ENCODE results near the gene TBC1D20.
"Not testable (repeated sequence)": the region's sequence is repeated elsewhere in the genome, so short reads cannot be mapped to it uniquely, and the experiment has no call there.

TBC1D20 gene

DNA sequence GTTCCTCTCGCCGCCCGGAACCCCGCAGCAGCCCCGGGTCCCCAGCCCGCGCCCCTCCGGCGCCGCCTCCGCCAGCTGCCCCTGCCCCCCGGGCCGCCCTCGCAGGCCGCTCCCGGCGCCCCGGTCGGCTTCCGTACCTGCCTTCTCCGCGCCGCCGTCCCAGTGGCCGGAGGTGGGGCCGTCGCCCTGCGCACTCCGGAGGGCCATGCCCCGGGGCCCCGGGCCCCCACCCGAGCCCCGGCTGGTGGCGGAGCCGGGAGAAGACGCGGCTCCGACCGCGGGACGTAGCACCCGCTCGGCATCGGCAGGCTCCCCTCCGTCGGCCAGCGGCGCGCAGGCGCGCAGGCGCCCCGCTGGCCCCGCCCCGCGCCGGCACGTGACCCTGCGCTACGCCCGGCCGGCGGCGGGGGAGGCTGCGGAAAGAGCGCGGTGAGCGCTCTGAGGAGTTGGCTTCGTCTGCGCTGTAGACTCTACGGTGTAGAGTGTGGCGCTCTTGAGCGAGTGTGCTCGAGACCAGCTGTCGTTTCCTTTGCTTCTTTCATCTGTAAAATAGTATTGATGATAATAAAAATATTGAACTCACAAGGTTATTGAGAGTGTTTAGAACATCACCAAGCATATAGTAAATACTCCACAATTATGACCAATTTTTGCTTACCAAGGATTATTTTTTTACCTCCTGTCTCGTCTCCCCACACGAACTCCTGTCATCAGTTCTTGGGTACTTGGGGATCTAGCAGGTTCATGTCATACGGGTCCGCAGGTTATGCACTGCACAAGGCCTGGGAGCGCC, at the start of gene TBC1D20:
Gene TBC1D20 (minus strand): TSS at position 335 of the 793 bp plus-strand sequence. CDS start 128 bp downstream, at position 207.
- H3K4me1 Mint-ChIP-seq = peaks cover 47% of the 10 kb centered on the region

GRCh38 chr20:510328-511057, 48.2 kb upstream of the TBC1D20 start:
- not testable (repeated sequence) for H3K27ac Mint-ChIP-seq, H3K27me3 Mint-ChIP-seq, H3K9me3 Mint-ChIP-seq, DNase-seq, ATAC-seq, H3K4me3 Mint-ChIP-seq
- Mint-ChIP-seq H3K4me1 (peaks cover 28% of the 10 kb centered on the region), H3K36me3 (ENCODE audit: low read depth) (peaks cover 32% of the 10 kb centered on the region)

More for the DNA sequence above, at the start of gene TBC1D20:
- H3K27me3 Mint-ChIP-seq = no peaks in the 10 kb centered on the region
- peak within 1 kb of the TSS; percentile 96 for H3K4me3 Mint-ChIP-seq
- peak within 1 kb of the TSS; percentile 94 for H3K27ac Mint-ChIP-seq
- H3K36me3 Mint-ChIP-seq (ENCODE audit: low read depth) = peaks cover 4% of the 10 kb centered on the region
- H3K9me3 Mint-ChIP-seq = peaks cover 3% of the 10 kb centered on the region
- ATAC-seq (peak; percentile 97), DNase-seq (peak; percentile 85)

- not testable (repeated sequence) for H3K9me3 Mint-ChIP-seq, H3K27ac Mint-ChIP-seq, H3K27me3 Mint-ChIP-seq, ATAC-seq, DNase-seq, H3K4me3 Mint-ChIP-seq
- H3K4me1 Mint-ChIP-seq = peaks cover 16% of the 10 kb centered on the region
- peaks cover 30% of the 10 kb centered on the region for H3K36me3 Mint-ChIP-seq (ENCODE audit: low read depth)
Measured at GRCh38 chr20:508364-508787, 46.0 kb upstream of the TBC1D20 start.

- ATAC-seq (no peak), DNase-seq (no peak)
- H3K27ac Mint-ChIP-seq = no peak overlapping the region
- H3K27me3 Mint-ChIP-seq = no peaks in the 10 kb centered on the region
- no peak overlapping the region for H3K4me3 Mint-ChIP-seq
- peaks cover 35% of the 10 kb centered on the region for H3K36me3 Mint-ChIP-seq (ENCODE audit: low read depth)
- no peaks in the 10 kb centered on the region for H3K9me3 Mint-ChIP-seq
- peaks cover 14% of the 10 kb centered on the region for H3K4me1 Mint-ChIP-seq
Measured at GRCh38 chr20:507761-508332, 45.5 kb upstream of the TBC1D20 start.

DNA sequence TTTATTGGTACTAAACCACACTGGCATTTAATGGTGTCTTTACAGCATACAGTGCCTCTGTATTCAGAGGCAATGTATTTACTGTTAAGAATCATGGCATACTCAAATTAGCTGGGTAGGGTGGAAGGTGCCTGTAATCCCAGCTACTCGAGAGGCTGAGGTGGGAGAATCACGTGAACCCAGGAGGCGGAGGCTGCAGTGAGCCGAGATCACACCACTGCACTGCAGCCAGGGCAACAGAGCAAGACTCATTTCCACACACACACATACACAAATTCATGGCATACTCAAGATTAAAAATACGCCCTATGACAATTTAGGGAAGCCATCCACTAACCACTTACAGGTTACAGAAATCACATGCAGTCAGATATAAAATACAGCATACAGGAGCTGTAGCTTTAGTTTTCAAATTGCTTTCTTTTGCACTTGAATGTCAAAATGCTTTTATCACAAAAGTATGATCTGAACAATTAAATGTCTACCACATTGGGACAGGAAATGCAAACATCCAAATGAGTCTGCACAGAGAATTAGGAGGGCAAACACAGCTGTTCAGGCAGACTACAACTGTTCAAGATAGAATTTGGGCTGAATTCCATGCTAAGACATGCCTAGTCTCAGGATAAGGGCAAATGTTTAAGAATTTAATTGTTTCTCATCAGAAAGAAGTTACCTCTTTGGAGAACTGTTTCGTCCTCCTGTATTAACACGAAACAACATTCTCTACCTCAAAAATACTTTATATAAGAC, 44.8 kb upstream of the TBC1D20 start:
- ATAC-seq (no peak), DNase-seq (no peak)
- Mint-ChIP-seq H3K27me3 (no peaks in the 10 kb centered on the region), H3K4me1 (peaks cover 13% of the 10 kb centered on the region), H3K9me3 (no peaks in the 10 kb centered on the region), H3K4me3 (no peak overlapping the region), H3K36me3 (ENCODE audit: low read depth) (peaks cover 40% of the 10 kb centered on the region), H3K27ac (no peak overlapping the region)

DNA sequence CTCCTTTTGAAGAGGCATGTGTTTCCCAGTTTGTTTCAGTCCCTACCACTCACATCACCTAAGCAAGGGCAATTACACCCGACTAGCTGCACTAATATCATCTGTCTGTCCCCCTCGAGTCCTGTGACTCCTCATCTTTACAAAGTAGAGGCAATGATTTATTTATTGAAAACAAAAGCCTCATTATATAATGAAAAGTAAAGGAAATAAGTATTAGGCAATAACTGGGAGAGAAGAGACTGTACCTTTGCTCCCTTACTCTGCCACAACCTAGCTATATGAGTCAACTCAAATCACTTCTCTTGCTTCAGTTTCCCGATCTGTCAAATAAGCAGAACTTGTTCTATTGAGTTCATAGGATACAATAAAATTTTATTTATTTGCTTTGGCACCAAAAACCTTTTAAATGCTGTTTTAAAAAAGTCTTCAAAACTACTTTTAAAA, 42.3 kb upstream of the TBC1D20 start:
- H3K9me3 Mint-ChIP-seq = no peaks in the 10 kb centered on the region
- DNase-seq (no peak), ATAC-seq (no peak)
- no peak overlapping the region for H3K4me3 Mint-ChIP-seq
- H3K4me1 Mint-ChIP-seq = peaks cover 7% of the 10 kb centered on the region
- no peaks in the 10 kb centered on the region for H3K27me3 Mint-ChIP-seq
- no peak overlapping the region for H3K27ac Mint-ChIP-seq
- peaks cover 58% of the 10 kb centered on the region for H3K36me3 Mint-ChIP-seq (ENCODE audit: low read depth)

DNA sequence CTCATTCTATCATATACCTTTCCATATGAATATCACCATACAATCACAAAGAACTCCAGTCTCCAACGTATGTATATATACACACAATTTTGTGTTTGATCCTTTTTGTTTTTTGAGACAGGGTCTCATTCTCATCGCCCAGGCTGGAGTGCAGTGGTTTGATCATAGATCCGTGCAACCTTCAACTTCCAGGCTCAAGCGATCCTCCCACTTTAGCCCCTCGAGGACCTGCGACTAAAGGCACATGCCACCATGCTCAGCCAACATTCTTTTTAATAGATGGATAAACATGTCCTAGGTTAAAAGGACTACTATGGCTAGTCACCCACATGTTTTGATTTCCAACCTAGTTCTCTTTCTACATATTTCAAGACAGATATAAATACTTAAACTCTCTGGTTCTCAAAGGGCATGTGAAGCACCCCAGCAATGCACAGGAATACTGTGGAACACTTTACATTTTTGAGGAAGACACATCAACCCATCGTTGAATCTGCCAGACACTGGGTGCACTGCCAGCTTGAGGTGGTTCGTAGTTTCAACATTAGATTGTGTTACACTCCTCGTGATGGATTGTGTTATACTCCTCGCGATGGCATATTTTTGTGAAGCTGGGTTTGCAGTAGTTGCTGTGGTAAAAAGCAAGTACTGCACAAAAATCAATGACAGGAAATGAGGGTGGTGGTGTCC, 40.9 kb upstream of the TBC1D20 start:
- H3K27ac Mint-ChIP-seq = no peak overlapping the region
- no peaks in the 10 kb centered on the region for H3K9me3 Mint-ChIP-seq
- peaks cover 4% of the 10 kb centered on the region for H3K4me1 Mint-ChIP-seq
- ATAC-seq = no peak
- H3K36me3 Mint-ChIP-seq (ENCODE audit: low read depth) = peaks cover 68% of the 10 kb centered on the region
- no peaks in the 10 kb centered on the region for H3K27me3 Mint-ChIP-seq
- DNase-seq = no peak
- H3K4me3 Mint-ChIP-seq = no peak overlapping the region

DNA sequence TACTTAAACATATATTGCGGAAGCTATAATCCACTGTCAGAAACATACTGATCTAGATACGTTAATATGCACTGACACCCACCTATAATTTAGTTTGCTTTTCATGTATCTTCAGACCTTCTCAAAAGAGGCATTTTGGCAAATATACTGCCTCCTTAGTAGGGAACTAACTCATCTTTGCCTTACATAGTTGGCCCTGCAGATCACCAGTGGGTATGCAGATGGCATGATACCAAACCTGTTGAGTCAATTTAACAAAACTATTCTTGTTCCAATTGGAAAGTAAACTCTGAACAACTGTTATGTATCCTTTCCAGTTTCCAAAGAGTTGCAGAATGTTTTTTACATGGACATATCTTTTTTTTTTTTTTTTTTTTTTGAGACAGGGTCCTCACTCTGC, 35.6 kb upstream of the TBC1D20 start:
- DNase-seq = no peak
- ATAC-seq = no peak
- Mint-ChIP-seq H3K27me3 (no peaks in the 10 kb centered on the region), H3K4me3 (no peak overlapping the region), H3K27ac (no peak overlapping the region), H3K36me3 (ENCODE audit: low read depth) (peaks cover 65% of the 10 kb centered on the region), H3K9me3 (no peaks in the 10 kb centered on the region), H3K4me1 (peaks cover 4% of the 10 kb centered on the region)

DNA sequence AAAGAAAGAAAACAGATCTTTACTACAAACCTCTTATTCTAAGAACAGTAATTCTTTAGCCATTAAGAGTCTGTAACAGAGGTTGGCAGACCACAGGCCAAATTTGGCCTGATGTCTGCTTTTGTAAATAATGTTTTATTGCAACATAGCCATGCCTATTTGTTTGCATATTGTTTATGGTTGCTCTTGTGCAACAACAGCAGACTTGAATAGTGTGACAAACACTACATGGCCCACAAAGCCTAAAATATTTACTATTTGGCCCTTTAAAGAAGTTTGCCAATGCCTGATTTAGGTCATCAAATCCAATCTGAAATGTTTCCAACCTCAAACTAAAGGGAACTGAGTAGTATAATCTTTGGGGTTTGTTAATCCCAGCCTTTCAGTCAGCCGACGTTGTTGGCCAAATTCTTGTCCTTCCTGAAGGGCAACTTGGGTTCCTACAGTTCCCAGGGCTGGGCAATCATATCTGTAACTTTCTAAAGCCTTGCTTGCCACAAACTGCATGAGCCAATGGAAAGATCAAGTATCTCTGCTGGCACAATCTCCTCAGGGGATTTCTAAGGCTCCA, 33.9 kb upstream of the TBC1D20 start:
- Mint-ChIP-seq H3K27me3 (no peaks in the 10 kb centered on the region), H3K9me3 (no peaks in the 10 kb centered on the region), H3K36me3 (ENCODE audit: low read depth) (peaks cover 58% of the 10 kb centered on the region), H3K4me3 (no peak overlapping the region), H3K27ac (no peak overlapping the region), H3K4me1 (no peaks in the 10 kb centered on the region)
- no peak for ATAC-seq
- DNase-seq = no peak

DNA sequence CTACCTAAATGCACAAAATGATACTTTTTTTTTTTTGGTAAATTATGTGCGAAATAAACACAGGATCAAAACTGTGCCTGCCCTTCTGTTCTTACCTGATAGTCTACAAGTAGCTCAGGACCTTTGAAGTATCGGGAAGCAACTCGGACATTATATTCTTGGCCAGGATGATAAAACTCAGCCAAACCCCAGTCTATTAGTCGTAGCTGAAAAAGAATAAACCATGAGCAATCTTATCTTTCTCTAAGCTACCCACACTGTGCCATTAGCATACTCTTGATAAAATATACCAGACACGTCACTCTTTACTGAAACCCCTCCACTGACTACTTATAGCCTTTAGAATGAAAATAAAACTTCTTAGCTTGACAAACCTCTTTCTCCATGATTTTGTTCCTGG, 29.8 kb upstream of the TBC1D20 start:
- no peaks in the 10 kb centered on the region for H3K27me3 Mint-ChIP-seq
- H3K4me1 Mint-ChIP-seq = no peaks in the 10 kb centered on the region
- no peak overlapping the region for H3K27ac Mint-ChIP-seq
- H3K4me3 Mint-ChIP-seq = no peak overlapping the region
- peaks cover 54% of the 10 kb centered on the region for H3K36me3 Mint-ChIP-seq (ENCODE audit: low read depth)
- DNase-seq (no peak), ATAC-seq (no peak)
- H3K9me3 Mint-ChIP-seq = no peaks in the 10 kb centered on the region

GRCh38 chr20:487655-488054, 25.3 kb upstream of the TBC1D20 start:
- Mint-ChIP-seq H3K4me1 (peaks cover 3% of the 10 kb centered on the region), H3K36me3 (ENCODE audit: low read depth) (peaks cover 60% of the 10 kb centered on the region), H3K9me3 (no peaks in the 10 kb centered on the region), H3K4me3 (no peak overlapping the region), H3K27ac (no peak overlapping the region), H3K27me3 (no peaks in the 10 kb centered on the region)
- DNase-seq = no peak
- no peak for ATAC-seq

- DNase-seq (no peak), ATAC-seq (no peak)
- peaks cover 52% of the 10 kb centered on the region for H3K36me3 Mint-ChIP-seq (ENCODE audit: low read depth)
- no peak overlapping the region for H3K4me3 Mint-ChIP-seq
- H3K4me1 Mint-ChIP-seq = peaks cover 4% of the 10 kb centered on the region
- H3K9me3 Mint-ChIP-seq = no peaks in the 10 kb centered on the region
- H3K27ac Mint-ChIP-seq = no peak overlapping the region
- H3K27me3 Mint-ChIP-seq = no peaks in the 10 kb centered on the region
Measured at GRCh38 chr20:483815-484644, 21.7 kb upstream of the TBC1D20 start.

GRCh38 chr20:481167-481566, 18.8 kb upstream of the TBC1D20 start:
- ATAC-seq (no peak), DNase-seq (no peak)
- Mint-ChIP-seq H3K36me3 (ENCODE audit: low read depth) (peaks cover 33% of the 10 kb centered on the region), H3K4me3 (no peak overlapping the region), H3K4me1 (peaks cover 7% of the 10 kb centered on the region), H3K27ac (no peak overlapping the region), H3K9me3 (no peaks in the 10 kb centered on the region), H3K27me3 (no peaks in the 10 kb centered on the region)

All from activated naive CD8-positive, alpha-beta T cell treated with anti-CD3 and anti-CD28 coated beads, Interleukin-2, amount 50 U/mL, for 24 hours (primary cell).